Upper lobe of left lung (tissue), 4 donors: Measurements from ENCODE around the gene DDX1.

Source experiments
- POLR2A ChIP-seq, 4 donors: fragments of 450-650 bp; IDR thresholded peaks; one replicate each; pipeline ENCODE4 v1.5.1; 2016 to 2017; ENCODE audit warnings: antibody characterized with exemption in 4 of 4, mild to moderate bottlenecking in 2 of 4
- TF ChIP-seq, protein P1 (sequence below), 6 experiments: fragments of 450-650 bp in 4 of 6; fragments of 200-600 bp in 2 of 6; sonication (generic) in 2 of 6; IDR thresholded peaks; one replicate each; pipeline ENCODE4 v1.5.1; 2016 to 2019; ENCODE audit warnings: antibody characterized with exemption in 6 of 6

DNA sequence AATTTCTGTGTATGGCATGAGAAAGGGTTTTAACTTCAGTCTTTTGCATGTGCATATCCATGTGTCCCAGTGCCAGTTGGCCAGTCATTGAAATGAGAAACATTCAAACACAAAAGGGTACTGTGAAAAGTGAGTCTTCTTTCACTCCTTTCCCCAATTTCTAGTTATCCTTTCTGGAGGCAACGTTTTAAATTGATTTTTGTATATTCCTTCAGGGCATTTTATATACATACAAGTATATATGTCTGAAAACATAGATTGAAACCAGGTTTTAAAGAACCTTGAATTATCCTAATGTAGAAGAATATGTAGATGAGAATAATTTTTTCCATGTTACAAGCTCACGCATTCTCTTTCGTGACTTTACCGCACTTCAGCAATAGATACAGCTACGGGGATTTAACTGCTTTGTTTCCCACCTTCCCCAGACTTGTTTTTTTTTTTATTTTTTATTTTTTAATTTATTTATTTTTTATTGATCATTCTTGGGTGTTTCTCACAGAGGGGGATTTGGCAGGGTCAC, 18.8 kb downstream of the DDX1 start:
- no peak for TF ChIP-seq POLR2A (IDR thresholded peaks at IDR 0.05)
- TF ChIP-seq, protein P1, sequence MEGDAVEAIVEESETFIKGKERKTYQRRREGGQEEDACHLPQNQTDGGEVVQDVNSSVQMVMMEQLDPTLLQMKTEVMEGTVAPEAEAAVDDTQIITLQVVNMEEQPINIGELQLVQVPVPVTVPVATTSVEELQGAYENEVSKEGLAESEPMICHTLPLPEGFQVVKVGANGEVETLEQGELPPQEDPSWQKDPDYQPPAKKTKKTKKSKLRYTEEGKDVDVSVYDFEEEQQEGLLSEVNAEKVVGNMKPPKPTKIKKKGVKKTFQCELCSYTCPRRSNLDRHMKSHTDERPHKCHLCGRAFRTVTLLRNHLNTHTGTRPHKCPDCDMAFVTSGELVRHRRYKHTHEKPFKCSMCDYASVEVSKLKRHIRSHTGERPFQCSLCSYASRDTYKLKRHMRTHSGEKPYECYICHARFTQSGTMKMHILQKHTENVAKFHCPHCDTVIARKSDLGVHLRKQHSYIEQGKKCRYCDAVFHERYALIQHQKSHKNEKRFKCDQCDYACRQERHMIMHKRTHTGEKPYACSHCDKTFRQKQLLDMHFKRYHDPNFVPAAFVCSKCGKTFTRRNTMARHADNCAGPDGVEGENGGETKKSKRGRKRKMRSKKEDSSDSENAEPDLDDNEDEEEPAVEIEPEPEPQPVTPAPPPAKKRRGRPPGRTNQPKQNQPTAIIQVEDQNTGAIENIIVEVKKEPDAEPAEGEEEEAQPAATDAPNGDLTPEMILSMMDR (IDR thresholded peaks at IDR 0.05), result no peak
